ENCODE results near the gene TUBA1C. TPM values are rescaled to one million over a fixed set of nuclear protein-coding genes. Genes with fewer than 3 reads are reported as not detected.

The TUBA1C gene
- total and polyA plus RNA-seq, 9 of the 15 experiments (the other 6 are each of a cell fraction or from before 2014, with no cell fraction given): 755 to 3,012 (median 914) TPM

- TF ChIP-seq MEIS2 (IDR thresholded peaks at IDR 0.05; ENCODE audit: partially characterized antibody) (peak; percentile 16), MECOM (CRISPR knock-in tag; IDR thresholded peaks at IDR 0.05) (no peak), SRSF7 (optimal IDR thresholded peaks at IDR 0.05; ENCODE audit: low read depth, low read length) (no peak), ZNF263 (CRISPR knock-in tag; IDR thresholded peaks at IDR 0.05; ENCODE audit: borderline replicate concordance) (no peak), JUN (IDR thresholded peaks at IDR 0.05; ENCODE audit: borderline replicate concordance, low read depth, low read length) (no peak), JUN (CRISPR knock-in tag; IDR thresholded peaks at IDR 0.05; ENCODE audit: borderline replicate concordance) (no peak), ESRRA (IDR thresholded peaks at IDR 0.05; ENCODE audit: borderline replicate concordance, low read depth) (0 out of 2 replicates have a peak, but pooled peaks have one; percentile 31), ZSCAN29 (IDR thresholded peaks at IDR 0.05) (no peak), CBX2 (IDR thresholded peaks at IDR 0.05; ENCODE audit: insufficient read depth, low read length, poor library complexity, severe bottlenecking) (no peak), ZFP1 (CRISPR knock-in tag; IDR thresholded peaks at IDR 0.05) (no peak), NFIC (IDR thresholded peaks at IDR 0.05) (no peak), GATAD2A (IDR thresholded peaks at IDR 0.05) (no peak), ILK (tag; IDR thresholded peaks at IDR 0.05; ENCODE audit: borderline replicate concordance, low read depth) (no peak), CCNT2 (IDR thresholded peaks at IDR 0.05; ENCODE audit: borderline replicate concordance, extremely low read depth, insufficient read length, low read depth, low read length) (no peak), ZNF778 (CRISPR knock-in tag; IDR thresholded peaks at IDR 0.05) (no peak), ZNF197 (CRISPR knock-in tag; IDR thresholded peaks at IDR 0.05; ENCODE audit: low read depth) (no peak), SAFB2 (IDR thresholded peaks at IDR 0.05; ENCODE audit: borderline replicate concordance, low read depth, low read length, severe bottlenecking) (no peak), TOE1 (IDR thresholded peaks at IDR 0.05; ENCODE audit: borderline replicate concordance) (no peak), TOE1 (CRISPR knock-in tag; IDR thresholded peaks at IDR 0.05; ENCODE audit: borderline replicate concordance, low read depth) (no peak), KLF13 (tag; IDR thresholded peaks at IDR 0.05; ENCODE audit: borderline replicate concordance, low read depth) (no peak), RFX7 (CRISPR knock-in tag; IDR thresholded peaks at IDR 0.05) (no peak), ZNF589 (CRISPR knock-in tag; IDR thresholded peaks at IDR 0.05; ENCODE audit: low read depth) (no peak), ZFP36 (IDR thresholded peaks at IDR 0.05; ENCODE audit: low read depth, low read length, partially characterized antibody) (no peak), CXXC5 (CRISPR knock-in tag; IDR thresholded peaks at IDR 0.05) (no peak), HMG20B (CRISPR knock-in tag; IDR thresholded peaks at IDR 0.05) (no peak), TCF7 (IDR thresholded peaks at IDR 0.05; ENCODE audit: borderline replicate concordance) (no peak)
- TF ChIP-seq, protein P1, sequence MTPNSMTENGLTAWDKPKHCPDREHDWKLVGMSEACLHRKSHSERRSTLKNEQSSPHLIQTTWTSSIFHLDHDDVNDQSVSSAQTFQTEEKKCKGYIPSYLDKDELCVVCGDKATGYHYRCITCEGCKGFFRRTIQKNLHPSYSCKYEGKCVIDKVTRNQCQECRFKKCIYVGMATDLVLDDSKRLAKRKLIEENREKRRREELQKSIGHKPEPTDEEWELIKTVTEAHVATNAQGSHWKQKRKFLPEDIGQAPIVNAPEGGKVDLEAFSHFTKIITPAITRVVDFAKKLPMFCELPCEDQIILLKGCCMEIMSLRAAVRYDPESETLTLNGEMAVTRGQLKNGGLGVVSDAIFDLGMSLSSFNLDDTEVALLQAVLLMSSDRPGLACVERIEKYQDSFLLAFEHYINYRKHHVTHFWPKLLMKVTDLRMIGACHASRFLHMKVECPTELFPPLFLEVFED (CRISPR knock-in tag; conservative IDR thresholded peaks at IDR 0.05): no peak
Measured at GRCh38 chr12:49223590-49224369, 41.1 kb upstream of the TUBA1C start (continued).

Measured in K562 (cell line).